PC-9 (cell line): ENCODE data around the gene GSG1L2. TPM values are rescaled to one million over a fixed set of nuclear protein-coding genes. Genes with fewer than 3 reads are reported as not detected.
A peak's percentile ranks its signal among the peaks of the same experiment; 100 is the strongest.

Experiments
- BruUV-seq: library from RNA; stranded (reverse); fragments of 400-500 nt; replicated peaks from 2 replicates; lab custom pipeline; 2021; lab: Mats Ljungman, UMichigan
- CTCF ChIA-PET: fragments of 300-600 bp; sonication (Branson Sonifier 250); formaldehyde crosslinking; loops from one replicate; lab custom pipeline; 2022; ENCODE audit warnings: antibody characterized with exemption; lab: Charles Lee
- POLR2A ChIA-PET: fragments of 300-600 bp; sonication (Branson Sonifier 250); formaldehyde crosslinking; loops from one replicate; lab custom pipeline; 2022; ENCODE audit warnings: antibody characterized with exemption; ENCODE audit not compliant: unreplicated experiment; lab: Charles Lee
- DNase-seq, 2 experiments: peaks; one replicate each; pipeline versions ENCODE4 v3.0.0 to v3.0.0-alpha.2; 2015 to 2022; ENCODE audit warnings: mixed read lengths in 1 of 2
- H2AFZ ChIP-seq: fragments of 200-600 bp; sonication (generic); 2 replicates; pipeline ENCODE4 v1.8.1; 2017; ENCODE audit warnings: antibody characterized with exemption
- H3F3A ChIP-seq: fragments of 200-600 bp; sonication (generic); 2 replicates; pipeline ENCODE4 v1.8.1; 2017; ENCODE audit warnings: antibody characterized with exemption, mild to moderate bottlenecking, low read depth; ENCODE audit not compliant: insufficient read depth
- H3K27ac ChIP-seq: fragments of 200-600 bp; sonication (generic); 2 replicates; pipeline ENCODE4 v1.6.1; 2016; ENCODE audit warnings: mixed run types
- H3K27me3 ChIP-seq: fragments of 200-600 bp; sonication (generic); 2 replicates; pipeline ENCODE4 v1.6.1; 2016; ENCODE audit warnings: low read depth, mixed run types; ENCODE audit not compliant: insufficient read depth
- H3K36me3 ChIP-seq: fragments of 200-600 bp; sonication (generic); 2 replicates; pipeline ENCODE4 v1.6.1; 2016; ENCODE audit warnings: low read depth, mixed run types
- H3K4me1 ChIP-seq: fragments of 200-600 bp; sonication (generic); replicated peaks from 2 replicates; pipeline ENCODE4 v1.6.1; 2016; ENCODE audit warnings: mixed run types; ENCODE audit not compliant: insufficient read depth
- H3K4me2 ChIP-seq: fragments of 200-600 bp; sonication (generic); 2 replicates; pipeline ENCODE4 v1.6.1; 2017; ENCODE audit warnings: mixed run types
- H3K4me3 ChIP-seq: fragments of 200-600 bp; sonication (generic); 2 replicates; pipeline ENCODE4 v1.6.1; 2016; ENCODE audit warnings: mixed run types
- H3K79me2 ChIP-seq: fragments of 200-600 bp; sonication (generic); 2 replicates; pipeline ENCODE4 v1.6.1; 2017; ENCODE audit warnings: low read depth, mixed run types
- H3K9me2 ChIP-seq: fragments of 200-600 bp; sonication (generic); 2 replicates; pipeline ENCODE4 v1.8.1; 2017; ENCODE audit warnings: mild to moderate bottlenecking; ENCODE audit not compliant: insufficient read depth
- H3K9me3 ChIP-seq: fragments of 200-600 bp; sonication (generic); 2 replicates; pipeline ENCODE4 v1.8.1; 2016; ENCODE audit warnings: low read depth; ENCODE audit not compliant: insufficient read depth
- H4K20me1 ChIP-seq: fragments of 200-600 bp; sonication (generic); 2 replicates; pipeline ENCODE4 v1.8.1; 2017; ENCODE audit not compliant: insufficient read depth
- CTCF ChIP-seq: fragments of 200-600 bp; sonication (generic); conservative IDR thresholded peaks from 2 replicates; pipeline ENCODE4 v1.6.1; 2017; ENCODE audit warnings: mixed run types, antibody characterized with exemption, mild to moderate bottlenecking, moderate library complexity
- EZH2 ChIP-seq: fragments of 200-600 bp; sonication (generic); IDR thresholded peaks from 2 replicates; pipeline ENCODE4 v1.8.0; 2017; ENCODE audit warnings: antibody characterized with exemption, low read depth
- intact Hi-C: fragments of 100-400 bp; cut with micrococcal nuclease; formaldehyde crosslinking; loops from one replicate; pipeline ENCODE4 v1.10.0; 2022; ENCODE audit not compliant: unreplicated experiment
- total RNA-seq: library from RNA; stranded (reverse); gene quantifications from 2 replicates; pipeline ENCODE4 v1.2.3, GENCODE V29; 2021

GSG1L2 gene
- total RNA-seq, 1 experiment from 2014 or later = not detected

DNA sequence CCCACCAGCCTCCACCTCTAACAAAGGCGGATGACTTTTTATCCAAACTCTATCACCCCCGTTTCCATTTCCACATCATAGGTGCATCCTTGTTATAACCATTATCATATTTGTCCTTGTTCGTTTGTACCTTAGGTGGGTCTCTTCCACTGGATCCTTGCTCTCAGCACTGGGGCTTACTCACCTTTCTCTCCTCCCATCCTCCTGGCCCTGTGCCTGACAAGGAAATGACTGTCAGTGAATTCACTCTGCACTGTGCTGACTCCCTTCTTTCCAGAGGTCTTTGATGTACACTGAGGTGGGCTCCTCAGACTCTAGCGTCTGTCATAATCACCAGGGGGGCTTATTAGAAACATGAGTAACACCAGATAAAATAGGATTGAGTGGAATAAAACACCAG, 3.1 kb downstream of the GSG1L2 start:
- H2AFZ ChIP-seq = no peak overlapping the region
- TF ChIP-seq EZH2 (no peak), CTCF (no peak)
- no peak overlapping the region for H3K4me2 ChIP-seq
- DNase-seq = no peak
- H3K4me3 ChIP-seq = no peak overlapping the region
- peaks cover 13% of the 10 kb centered on the region for H3K4me1 ChIP-seq
- H3K9me3 ChIP-seq = no peaks in the 10 kb centered on the region
- ChIA-PET POLR2A (no interaction called here), CTCF (no interaction called here)
- H3K79me2 ChIP-seq = no peaks in the 10 kb centered on the region
- H4K20me1 ChIP-seq = no peaks in the 10 kb centered on the region
- intact Hi-C loops = no loop called here
- no peaks in the 10 kb centered on the region for H3K27me3 ChIP-seq
- no peak overlapping the region for H3K27ac ChIP-seq
- H3K36me3 ChIP-seq = no peaks in the 10 kb centered on the region
- H3F3A ChIP-seq = no peaks in the 10 kb centered on the region
- no peaks in the 10 kb centered on the region for H3K9me2 ChIP-seq
- BruUV-seq = no TSS peak

GRCh38 chr17:9817086-9817485, 4.8 kb downstream of the GSG1L2 start:
- H3K9me2 ChIP-seq = no peaks in the 10 kb centered on the region
- DNase-seq = peak in 1 of 2 experiments; percentile 83
- no peak overlapping the region for H3K4me2 ChIP-seq
- POLR2A ChIA-PET = interaction anchor here (0.6 to 0.7 kb wide), 4 partner anchors 15 to 1979 kb away, joined by 3 to 12 read pairs (median 6); no protein-coding TSS in a partner anchor
- no peak for TF ChIP-seq EZH2
- no peak for TF ChIP-seq CTCF
- H3K9me3 ChIP-seq = no peaks in the 10 kb centered on the region
- no peaks in the 10 kb centered on the region for H3F3A ChIP-seq
- H3K4me1 ChIP-seq = peaks cover 13% of the 10 kb centered on the region
- no peak overlapping the region for H3K27ac ChIP-seq
- no peak overlapping the region for H2AFZ ChIP-seq
- BruUV-seq = no TSS peak
- no peak overlapping the region for H3K4me3 ChIP-seq
- H3K27me3 ChIP-seq = no peaks in the 10 kb centered on the region
- intact Hi-C loops = loop anchor here (2.0 kb wide), 1 partner anchor 20 kb away; no protein-coding TSS in a partner anchor
- H3K36me3 ChIP-seq = no peaks in the 10 kb centered on the region
- H3K79me2 ChIP-seq = no peaks in the 10 kb centered on the region
- CTCF ChIA-PET = interaction anchor here (0.6 to 1.6 kb wide), 6 partner anchors 15 to 108 kb away, joined by 3 to 10 read pairs (median 4); no protein-coding TSS in a partner anchor
- H4K20me1 ChIP-seq = no peaks in the 10 kb centered on the region

DNA sequence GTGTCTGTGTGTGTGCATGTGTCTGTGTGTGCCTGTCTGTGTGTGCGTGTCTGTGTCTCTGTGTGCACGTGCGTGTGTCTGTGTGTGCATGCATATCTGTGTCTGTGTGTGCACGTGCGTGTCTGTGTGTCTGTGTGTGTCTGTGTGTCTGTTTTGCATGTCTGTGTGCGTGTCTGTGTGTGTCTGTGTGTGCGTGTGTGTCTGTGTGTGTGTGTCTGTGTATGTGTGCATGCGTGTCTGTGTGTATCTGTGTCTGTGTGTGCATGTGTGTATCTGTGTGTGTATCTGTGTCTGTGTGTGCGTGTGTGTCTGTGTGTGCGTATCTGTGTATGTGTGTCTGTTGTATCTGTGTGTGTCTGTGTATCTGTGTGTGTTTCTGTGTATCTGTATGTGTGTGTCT, 5.4 kb downstream of the GSG1L2 start:
- TF ChIP-seq EZH2 (no peak), CTCF (no peak)
- ChIA-PET CTCF (interaction anchor here (0.6 to 1.6 kb wide), 2 partner anchors 14 to 88 kb away, joined by 3 to 5 read pairs; no protein-coding TSS in a partner anchor), POLR2A (interaction anchor here (0.7 kb wide), 1 partner anchor 14 kb away, joined by 12 read pairs; no protein-coding TSS in a partner anchor)
- no peak overlapping the region for H3K4me3 ChIP-seq
- no peaks in the 10 kb centered on the region for H3K9me3 ChIP-seq
- H3K79me2 ChIP-seq = no peaks in the 10 kb centered on the region
- intact Hi-C loops = loop anchor here (2.0 kb wide), 1 partner anchor 20 kb away; no protein-coding TSS in a partner anchor
- no peak overlapping the region for H2AFZ ChIP-seq
- DNase-seq = no peak
- no peaks in the 10 kb centered on the region for H3K36me3 ChIP-seq
- no peak overlapping the region for H3K27ac ChIP-seq
- H3K4me1 ChIP-seq = peaks cover 13% of the 10 kb centered on the region
- H3K27me3 ChIP-seq = no peaks in the 10 kb centered on the region
- no peaks in the 10 kb centered on the region for H3K9me2 ChIP-seq
- BruUV-seq = no TSS peak
- no peaks in the 10 kb centered on the region for H3F3A ChIP-seq
- no peak overlapping the region for H3K4me2 ChIP-seq
- H4K20me1 ChIP-seq = no peaks in the 10 kb centered on the region
